ENCODE results near the gene SRGAP1. TPM values are rescaled to one million over a fixed set of nuclear protein-coding genes. Genes with fewer than 3 reads are reported as not detected.

Gene SRGAP1
- total and polyA plus RNA-seq, 9 of the 15 experiments (the other 6 are each of a cell fraction or from before 2014, with no cell fraction given): 0.01 to 0.13 (median 0.04) TPM; not detected in 3

GRCh38 chr12:63917864-63918799, 73.6 kb downstream of the SRGAP1 start:
- Histone ChIP-seq H4K20me1 (replicated peaks; ENCODE audit: control insufficient read depth, insufficient read depth, low read length) (no peaks in the 10 kb centered on the region), H3K9ac (ENCODE audit: insufficient read depth in 1 of 2, low read depth in 2 of 2, low read length in 2 of 2) (no peak overlapping the region), H2AFZ (ENCODE audit: low read depth, low read length) (no peak overlapping the region), H3K4me3 (no peak overlapping the region), H3K4me1 (replicated peaks in 1 of 2; ENCODE audit: control insufficient read depth in 2 of 2, insufficient read depth in 2 of 2, low read length in 2 of 2) (no peaks in the 10 kb centered on the region), H3K9me3 (replicated peaks; ENCODE audit: control insufficient read depth, insufficient read depth, low read depth, low read length) (no peaks in the 10 kb centered on the region), H3K9me1 (ENCODE audit: control insufficient read depth, insufficient read depth, low read length) (no peaks in the 10 kb centered on the region), H3K27ac (ENCODE audit: extremely low read depth, low read depth, low read length) (no peak overlapping the region), H3K27me3 (ENCODE audit: control insufficient read depth in 2 of 2, insufficient read depth in 2 of 2, low read length in 2 of 2) (no peaks in the 10 kb centered on the region), H3K36me3 (ENCODE audit: control insufficient read depth, insufficient read depth, low read length) (no peaks in the 10 kb centered on the region), H3K79me2 (ENCODE audit: control insufficient read depth, insufficient read depth, low read length) (no peaks in the 10 kb centered on the region), H3K4me2 (ENCODE audit: insufficient read depth, low read length) (no peak overlapping the region)
- ChIA-PET CTCF (ENCODE audit: low intra/inter-chr PET ratio) (no interaction called here), POLR2A (no interaction called here)
- FAIRE-seq (no peak), ATAC-seq (no peak), DNase-seq (ENCODE audit: extremely low read depth in 1 of 4, low spot score in 3 of 4) (no peak)
- 0% methylated on average over 10 of the region's 10 CpGs for WGBS (ENCODE audit: insufficient coverage, low coverage, missing lambda C conversion rate)
- intact Hi-C loops (cut with micrococcal nuclease): no loop called here
- in situ Hi-C loops (cut with MboI): no loop called here
- BruUV-seq (replicated peaks): no TSS peak
- no peak for TF ChIP-seq HDAC6 (IDR thresholded peaks at IDR 0.05; ENCODE audit: low read depth, low read length)
- no peak for TF ChIP-seq KDM1A (IDR thresholded peaks at IDR 0.05)
- TF ChIP-seq HES1 (IDR thresholded peaks at IDR 0.05; ENCODE audit: low read depth): no peak
- no peak for TF ChIP-seq ARID3A (IDR thresholded peaks at IDR 0.05; ENCODE audit: borderline replicate concordance, low read depth, low read length)
- no peak for TF ChIP-seq ZNF395 (CRISPR knock-in tag; IDR thresholded peaks at IDR 0.05)
- TF ChIP-seq RBM14 (IDR thresholded peaks at IDR 0.05; ENCODE audit: borderline replicate concordance, insufficient read depth, low read depth, low read length): no peak
- TF ChIP-seq ZNF780A (CRISPR knock-in tag; IDR thresholded peaks at IDR 0.05): no peak
- TF ChIP-seq ADNP (tag; IDR thresholded peaks at IDR 0.05): no peak

Measured in K562 (cell line).